ENCODE data around the gene SLC35A1.

SLC35A1 gene

GRCh38 chr6:87544474-87544735 is 71.6 kb downstream of the SLC35A1 start:
- H3K36me3 ChIP-seq (ENCODE audit: low read length) = peaks cover 31% of the 10 kb centered on the region

GRCh38 chr6:87551799-87552198 is 79.0 kb downstream of the SLC35A1 start:
- peaks cover 22% of the 10 kb centered on the region; the same call in 1 of the 2 replicates for H3K36me3 ChIP-seq (ENCODE audit: low read length)
- no peaks in the 10 kb centered on the region for H3K79me2 ChIP-seq (ENCODE audit: insufficient read depth, low read length)
- H3K4me2 ChIP-seq (ENCODE audit: low read depth, low read length, poor library complexity, severe bottlenecking) = no peak overlapping the region
- TF ChIP-seq EZH2phosphoT487 (conservative IDR thresholded peaks at IDR 0.05; ENCODE audit: low read length) (no peak), CTCF (IDR thresholded peaks at IDR 0.05; ENCODE audit: insufficient read depth, low read length, poor library complexity, severe bottlenecking) (no peak)
- no peaks in the 10 kb centered on the region for H3K9me3 ChIP-seq (ENCODE audit: insufficient read depth, low read length)
- H3F3A ChIP-seq (ENCODE audit: insufficient read depth) = no peaks in the 10 kb centered on the region; the same call in 1 of the 2 replicates
- H3K27me3 ChIP-seq (ENCODE audit: low read length) = no peaks in the 10 kb centered on the region
- H2AFZ ChIP-seq (ENCODE audit: low read depth, low read length, severe bottlenecking) = no peak overlapping the region
- H3K9me2 ChIP-seq (replicated peaks; ENCODE audit: insufficient read depth, low read length) = no peaks in the 10 kb centered on the region
- no peak overlapping the region for H3K27ac ChIP-seq (ENCODE audit: low read depth, low read length)
- no peak overlapping the region for H3K9ac ChIP-seq (ENCODE audit: low read length)
- H3K4me3 ChIP-seq (ENCODE audit: insufficient read depth, low read length, poor library complexity, severe bottlenecking) = no peak overlapping the region
- H4K20me1 ChIP-seq (ENCODE audit: low read depth, low read length) = no peaks in the 10 kb centered on the region

More at GRCh38 chr6:87544474-87544735, 71.6 kb downstream of the SLC35A1 start:
- Histone ChIP-seq H3K9me2 (replicated peaks; ENCODE audit: insufficient read depth, low read length) (no peaks in the 10 kb centered on the region), H3K4me3 (ENCODE audit: insufficient read depth, low read length, poor library complexity, severe bottlenecking) (no peak overlapping the region), H3F3A (ENCODE audit: insufficient read depth) (no peaks in the 10 kb centered on the region), H3K9me3 (ENCODE audit: insufficient read depth, low read length) (peaks cover 2% of the 10 kb centered on the region; the same call in 1 of the 2 replicates), H3K4me2 (ENCODE audit: low read depth, low read length, poor library complexity, severe bottlenecking) (no peak overlapping the region), H2AFZ (ENCODE audit: low read depth, low read length, severe bottlenecking) (no peak overlapping the region), H4K20me1 (ENCODE audit: low read depth, low read length) (no peaks in the 10 kb centered on the region), H3K27ac (ENCODE audit: low read depth, low read length) (no peak overlapping the region), H3K27me3 (ENCODE audit: low read length) (no peaks in the 10 kb centered on the region), H3K9ac (ENCODE audit: low read length) (no peak overlapping the region), H3K79me2 (ENCODE audit: insufficient read depth, low read length) (no peaks in the 10 kb centered on the region)
- no peak for TF ChIP-seq EZH2phosphoT487 (conservative IDR thresholded peaks at IDR 0.05; ENCODE audit: low read length)
- TF ChIP-seq CTCF (IDR thresholded peaks at IDR 0.05; ENCODE audit: insufficient read depth, low read length, poor library complexity, severe bottlenecking) = no peak

- Histone ChIP-seq H3K4me2 (ENCODE audit: low read depth, low read length, poor library complexity, severe bottlenecking) (no peak overlapping the region), H3K9ac (ENCODE audit: low read length) (no peak overlapping the region), H3K9me3 (ENCODE audit: insufficient read depth, low read length) (no peaks in the 10 kb centered on the region), H3K79me2 (ENCODE audit: insufficient read depth, low read length) (no peaks in the 10 kb centered on the region), H3K27me3 (ENCODE audit: low read length) (no peaks in the 10 kb centered on the region), H3K9me2 (replicated peaks; ENCODE audit: insufficient read depth, low read length) (no peaks in the 10 kb centered on the region), H3F3A (ENCODE audit: insufficient read depth) (no peaks in the 10 kb centered on the region; the same call in 1 of the 2 replicates), H4K20me1 (ENCODE audit: low read depth, low read length) (no peaks in the 10 kb centered on the region), H3K36me3 (ENCODE audit: low read length) (peaks cover 22% of the 10 kb centered on the region; the same call in 1 of the 2 replicates), H3K4me3 (ENCODE audit: insufficient read depth, low read length, poor library complexity, severe bottlenecking) (no peak overlapping the region), H3K27ac (ENCODE audit: low read depth, low read length) (no peak overlapping the region), H2AFZ (ENCODE audit: low read depth, low read length, severe bottlenecking) (no peak overlapping the region)
- no peak for TF ChIP-seq EZH2phosphoT487 (conservative IDR thresholded peaks at IDR 0.05; ENCODE audit: low read length)
- TF ChIP-seq CTCF (IDR thresholded peaks at IDR 0.05; ENCODE audit: insufficient read depth, low read length, poor library complexity, severe bottlenecking) = no peak
Measured at GRCh38 chr6:87553159-87553765, 80.5 kb downstream of the SLC35A1 start.
